ENCODE results near the gene ITGB5.

Gene ITGB5

DNA sequence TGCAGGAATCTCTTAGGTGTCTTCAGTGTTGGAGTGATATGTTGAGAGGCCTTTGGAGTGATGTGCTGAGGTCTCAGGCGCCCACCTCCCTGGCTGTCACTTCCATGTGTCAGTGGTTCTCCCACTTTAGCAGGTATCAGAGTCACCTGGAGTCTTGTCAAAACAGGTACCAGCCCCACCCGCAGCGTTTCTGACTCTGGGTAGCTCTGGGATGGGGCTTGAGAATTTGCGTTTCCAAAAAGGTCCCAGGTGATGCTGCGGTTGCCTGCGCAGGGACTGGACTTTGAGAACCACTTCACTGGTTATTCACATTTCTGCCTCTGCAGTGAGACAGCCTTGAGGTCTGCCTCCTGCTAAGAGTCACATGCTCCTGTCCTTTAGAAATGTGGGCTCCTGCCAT lies 141.4 kb downstream of the ITGB5 start:
- TF ChIP-seq GATA1 (IDR thresholded peaks at IDR 0.05; ENCODE audit: low read depth, low read length) (no peak), POLR2A (IDR thresholded peaks at IDR 0.05; ENCODE audit: low read length) (no peak)
- DNase-seq, result no peak

DNA sequence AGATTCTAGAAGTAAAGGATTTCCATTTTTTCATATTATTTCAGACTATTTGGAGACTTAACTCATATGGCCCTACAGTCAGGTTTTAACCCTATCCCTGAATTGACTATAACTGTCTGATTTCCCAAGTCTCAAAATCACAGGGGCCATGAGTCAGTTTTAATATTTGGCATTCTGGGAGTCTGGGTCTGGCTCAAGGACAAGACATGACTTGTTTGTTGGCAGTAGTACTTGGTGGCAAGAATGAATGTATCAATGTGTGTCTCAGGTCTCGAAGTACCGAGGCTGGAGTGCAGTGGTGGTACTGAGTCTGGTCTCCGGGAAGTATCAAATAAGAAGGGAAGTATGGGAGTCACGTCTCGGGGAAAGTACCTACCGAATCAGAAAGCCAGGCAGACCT lies 146.1 kb downstream of the ITGB5 start:
- no peak for DNase-seq
- TF ChIP-seq GATA1 (IDR thresholded peaks at IDR 0.05; ENCODE audit: low read depth, low read length) (no peak), POLR2A (IDR thresholded peaks at IDR 0.05; ENCODE audit: low read length) (no peak)

DNA sequence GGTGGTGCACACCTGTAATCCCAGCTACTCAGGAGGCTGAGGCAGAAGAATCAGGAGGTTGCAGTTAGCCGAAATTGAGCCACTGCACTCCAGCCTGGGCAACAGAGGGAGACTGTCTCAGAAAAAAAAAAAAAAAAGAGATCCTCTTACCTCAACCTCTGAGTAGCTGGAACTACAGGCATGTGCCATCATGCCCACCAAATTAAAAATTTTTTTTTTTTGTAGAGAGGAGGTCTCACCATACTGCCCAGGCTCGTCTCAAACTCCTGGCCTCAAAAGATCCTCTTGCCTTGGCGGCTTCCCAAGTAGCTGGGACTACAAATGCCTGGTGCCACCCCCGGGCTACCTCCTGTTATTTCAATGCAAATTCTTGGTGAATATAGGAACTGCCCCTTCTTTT lies 155.4 kb downstream of the ITGB5 start:
- TF ChIP-seq GATA1 (IDR thresholded peaks at IDR 0.05; ENCODE audit: low read depth, low read length) (no peak), POLR2A (IDR thresholded peaks at IDR 0.05; ENCODE audit: low read length) (no peak)
- DNase-seq, result peak in 1 of 2 experiments; percentile 13

DNA sequence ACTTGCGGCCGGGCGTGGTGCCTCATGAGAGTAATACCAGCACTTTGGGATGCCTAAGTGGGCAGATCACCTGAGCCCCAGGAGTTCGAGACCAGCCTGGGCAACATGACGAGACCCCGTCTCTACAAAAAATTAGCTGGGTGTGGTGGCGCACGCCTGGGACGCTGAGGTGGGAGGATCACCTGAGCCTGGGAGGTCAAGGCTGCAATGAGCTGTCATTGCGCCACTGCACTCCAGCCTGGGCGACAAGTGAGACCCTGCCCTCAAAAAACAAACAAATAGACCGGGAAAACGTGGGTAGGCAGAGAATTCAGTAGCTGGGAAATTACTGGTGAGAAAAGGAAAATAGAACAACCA lies 156.2 kb downstream of the ITGB5 start:
- TF ChIP-seq POLR2A (IDR thresholded peaks at IDR 0.05; ENCODE audit: low read length) (no peak), GATA1 (IDR thresholded peaks at IDR 0.05; ENCODE audit: low read depth, low read length) (no peak)
- no peak for DNase-seq

DNA sequence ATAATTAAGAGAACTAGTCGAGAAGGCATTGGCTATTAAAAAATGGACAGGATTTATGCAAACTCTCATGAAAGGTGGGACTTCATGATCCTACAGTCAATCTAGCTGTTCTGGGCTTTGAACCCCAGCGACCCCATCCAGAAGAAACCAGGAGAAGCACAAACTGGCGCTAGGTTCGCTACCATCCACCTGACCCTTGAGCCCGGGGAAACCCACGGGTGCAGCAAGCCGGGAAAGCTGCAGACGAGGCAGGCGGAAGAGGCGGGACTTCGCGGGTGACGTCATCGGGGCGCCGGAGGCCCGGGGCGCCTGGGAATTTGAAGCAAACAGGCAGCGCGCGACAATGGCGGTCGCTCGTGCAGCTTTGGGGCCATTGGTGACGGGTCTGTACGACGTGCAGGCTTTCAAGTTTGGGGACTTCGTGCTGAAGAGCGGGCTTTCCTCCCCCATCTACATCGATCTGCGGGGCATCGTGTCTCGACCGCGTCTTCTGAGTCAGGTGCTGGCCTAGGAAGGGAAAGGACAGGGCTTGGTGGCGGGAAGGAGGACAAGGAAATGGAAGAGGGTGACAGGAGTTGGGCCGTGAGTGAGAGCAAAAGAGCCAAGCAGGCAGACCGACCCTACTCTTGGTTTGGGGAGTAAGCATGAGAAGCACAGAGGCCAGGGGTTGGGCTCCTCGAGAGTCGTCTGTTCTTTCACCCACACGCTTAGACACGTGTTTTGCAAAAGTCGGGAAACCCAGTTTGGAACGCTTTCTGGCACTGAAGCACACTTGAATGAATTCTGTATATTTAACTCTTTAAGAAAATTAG lies 156.8 kb downstream of the ITGB5 start, which contains the start of gene UMPS:
UMPS (plus strand) TSS at position 324 of the 812 bp plus-strand sequence; CDS start at position 344, 20 bp downstream.
- peak; percentile 87 for TF ChIP-seq POLR2A (IDR thresholded peaks at IDR 0.05; ENCODE audit: low read length)
- TF ChIP-seq GATA1 (IDR thresholded peaks at IDR 0.05; ENCODE audit: low read depth, low read length), result no peak
- peak; percentile 92 for DNase-seq

DNA sequence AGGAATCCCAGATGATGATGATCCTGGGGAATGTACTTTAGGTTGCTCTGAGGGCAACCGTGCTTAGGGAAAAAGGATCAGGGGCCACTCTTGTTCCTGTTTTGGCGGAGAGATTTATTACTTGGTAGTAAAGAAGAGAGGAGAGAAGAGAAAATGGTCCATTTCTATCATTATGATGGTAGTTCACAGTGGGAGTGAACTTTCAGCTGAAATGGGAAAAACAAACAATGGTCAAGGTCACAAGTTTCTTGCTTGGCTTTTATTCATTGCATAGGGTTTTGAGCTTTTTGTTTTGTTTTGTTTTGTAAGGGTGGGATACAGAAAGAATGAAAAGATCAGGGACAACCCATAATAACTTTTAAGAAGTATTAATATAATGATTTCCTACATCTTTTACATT lies 164.6 kb downstream of the ITGB5 start:
- no peak for DNase-seq
- TF ChIP-seq POLR2A (IDR thresholded peaks at IDR 0.05; ENCODE audit: low read length) (no peak), GATA1 (IDR thresholded peaks at IDR 0.05; ENCODE audit: low read depth, low read length) (no peak)

DNA sequence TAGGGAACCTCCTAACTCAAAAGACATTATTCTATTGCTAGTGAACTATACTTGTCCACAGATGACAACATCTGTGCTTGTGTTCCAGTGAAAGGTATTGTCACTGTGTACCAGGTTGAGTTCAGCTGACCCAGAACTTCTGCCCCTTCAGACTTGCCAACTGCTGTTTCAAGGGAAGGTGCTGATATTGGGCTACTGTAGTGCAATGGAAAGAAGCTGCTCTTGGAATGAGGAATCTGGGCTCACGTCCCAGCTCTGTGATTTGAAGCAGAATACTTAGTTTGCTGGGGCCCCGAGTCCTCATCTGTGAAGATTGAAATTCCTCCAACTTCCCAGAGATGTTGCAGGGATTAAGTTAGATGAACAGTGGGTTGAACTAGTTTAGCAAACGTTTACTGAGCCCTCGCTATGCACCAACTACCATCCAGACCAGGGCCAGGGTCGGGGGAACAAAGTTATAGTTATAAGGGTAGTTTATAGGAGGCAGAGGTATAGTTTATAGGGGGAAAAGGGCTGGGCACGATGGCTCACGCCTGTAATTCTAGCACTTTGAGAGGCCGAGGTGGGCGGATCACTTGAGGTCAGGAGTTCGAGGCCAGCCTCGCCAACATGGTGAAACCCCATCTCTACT lies 172.8 kb downstream of the ITGB5 start:
- DNase-seq, result no peak
- TF ChIP-seq GATA1 (IDR thresholded peaks at IDR 0.05; ENCODE audit: low read depth, low read length) (no peak), POLR2A (IDR thresholded peaks at IDR 0.05; ENCODE audit: low read length) (no peak)
